Fibroblast of lung (primary cell): ENCODE data around the gene ERP44. TPM values are rescaled to one million over a fixed set of nuclear protein-coding genes. Genes with fewer than 3 reads are reported as not detected.
A peak's percentile ranks its signal among the peaks of the same experiment; 100 is the strongest.

Experiments used
- DNase-seq, 2 donors: peaks; one replicate each; pipeline versions ENCODE4 v3.0.0 to v3.0.0-alpha.2; 2010; ENCODE audit warnings: low read depth in 2 of 2
- H2AFZ ChIP-seq: 2 replicates; pipeline ENCODE4 v1.5.1; 2012; ENCODE audit warnings: low read length, control low read depth, inconsistent platforms
- H3K27ac ChIP-seq: 2 replicates; pipeline ENCODE4 v1.5.1; 2011; ENCODE audit warnings: low read length, control low read depth; ENCODE audit not compliant: insufficient read depth
- H3K27me3 ChIP-seq: 2 replicates; pipeline ENCODE4 v1.5.1; 2011; ENCODE audit warnings: mild to moderate bottlenecking, low read length; ENCODE audit not compliant: control insufficient read depth, insufficient read depth
- H3K36me3 ChIP-seq: 2 replicates; pipeline ENCODE4 v1.5.1; 2011; ENCODE audit warnings: low read length; ENCODE audit not compliant: control insufficient read depth, insufficient read depth
- H3K4me1 ChIP-seq: 2 replicates; pipeline ENCODE4 v1.5.1; 2011; ENCODE audit warnings: low read length; ENCODE audit not compliant: control insufficient read depth, insufficient read depth; ENCODE audit errors: extremely low read depth
- H3K4me2 ChIP-seq: 2 replicates; pipeline ENCODE4 v1.5.1; 2011; ENCODE audit warnings: low read length, control low read depth; ENCODE audit not compliant: insufficient read depth; ENCODE audit errors: extremely low read depth
- H3K4me3 ChIP-seq, 4 experiments: fragments of 200-600 bp in 1 of 4; sonication (generic) in 1 of 4; replicated peaks in 1 of 4; 2 replicates each; pipeline ENCODE4 v1.5.1; 2011 to 2016; ENCODE audit warnings: low read length in 4 of 4, low read depth in 3 of 4, mild to moderate bottlenecking in 3 of 4, control low read depth in 2 of 4, inconsistent platforms in 1 of 4, mixed read lengths in 1 of 4; ENCODE audit not compliant: insufficient read depth in 1 of 4; ENCODE audit errors: control extremely low read depth in 1 of 4
- H3K79me2 ChIP-seq: 2 replicates; pipeline ENCODE4 v1.5.1; 2012; ENCODE audit warnings: mild to moderate bottlenecking, low read length, inconsistent platforms; ENCODE audit not compliant: control insufficient read depth, insufficient read depth
- H3K9ac ChIP-seq: 2 replicates; pipeline ENCODE4 v1.5.1; 2011; ENCODE audit warnings: mild to moderate bottlenecking, low read length, control low read depth; ENCODE audit not compliant: insufficient read depth
- H3K9me3 ChIP-seq: 2 replicates; pipeline ENCODE4 v1.5.1; 2012; ENCODE audit warnings: low read depth, low read length; ENCODE audit not compliant: control insufficient read depth, insufficient read depth
- H4K20me1 ChIP-seq: 2 replicates; pipeline ENCODE4 v1.5.1; 2011; ENCODE audit warnings: low read length; ENCODE audit not compliant: control insufficient read depth, insufficient read depth; ENCODE audit errors: extremely low read depth
- CTCF ChIP-seq, 2 donors: IDR thresholded peaks in 1 of 2; conservative IDR thresholded peaks in 1 of 2; 1 replicate in 1 of 2; 2 replicates in 1 of 2; pipeline ENCODE4 v1.5.1; 2011 to 2012; ENCODE audit warnings: low read length in 2 of 2, control low read depth in 1 of 2, inconsistent platforms in 1 of 2, low read depth in 1 of 2, mild to moderate bottlenecking in 1 of 2
- EZH2 ChIP-seq: IDR thresholded peaks from 2 replicates; pipeline ENCODE4 v1.5.1; 2012; ENCODE audit warnings: low read length, control low read depth, mild to moderate bottlenecking; ENCODE audit errors: missing control alignments
- polyA plus RNA-seq, 2 donors: library from polyadenylated mRNA; depleted of rRNA in 1 of 2; stranded (reverse) in 1 of 2; unstranded in 1 of 2; fragments of >200 nt; gene quantifications; 2 replicates each; pipeline ENCODE4 v1.2.1, GENCODE V29; 2011 to 2012; ENCODE audit warnings: missing spikeins in 1 of 2
- total RNA-seq: library from RNA; depleted of rRNA; stranded (reverse); fragments of >200 nt; gene quantifications from 2 replicates; pipeline ENCODE4 v1.2.1, GENCODE V29; 2014

ERP44 gene
- total and polyA plus RNA-seq, 2 donors (not counting 1 experiment from before 2014, with no cell fraction given) = 8.6 to 24.0 TPM

- TF ChIP-seq CTCF (conservative IDR thresholded peaks at IDR 0.05 in 1 of 2, IDR thresholded peaks at IDR 0.05 in 1 of 2; ENCODE audit: low read depth in 1 of 2, low read length in 2 of 2) (no peak), EZH2 (no peak)
- no peak overlapping the region for H3K27ac ChIP-seq
- H2AFZ ChIP-seq = no peak overlapping the region
- H4K20me1 ChIP-seq = no peaks in the 10 kb centered on the region
- no peaks in the 10 kb centered on the region for H3K27me3 ChIP-seq
- no peak for DNase-seq
- no peaks in the 10 kb centered on the region for H3K79me2 ChIP-seq
- H3K4me2 ChIP-seq = no peak overlapping the region
- H3K4me3 ChIP-seq = no peak overlapping the region
- no peak overlapping the region for H3K9ac ChIP-seq
- H3K4me1 ChIP-seq = no peaks in the 10 kb centered on the region
- no peaks in the 10 kb centered on the region for H3K9me3 ChIP-seq
- no peaks in the 10 kb centered on the region for H3K36me3 ChIP-seq
Observed at GRCh38 chr9:99977033-99977792, 121.6 kb downstream of the ERP44 start.

GRCh38 chr9:99973455-99973854, 125.3 kb downstream of the ERP44 start:
- no peaks in the 10 kb centered on the region for H3K36me3 ChIP-seq
- peak in 1 of 2 donors; percentile 25 for DNase-seq
- no peaks in the 10 kb centered on the region for H3K27me3 ChIP-seq

GRCh38 chr9:99971410-99971809, 127.4 kb downstream of the ERP44 start:
- no peak for TF ChIP-seq CTCF (conservative IDR thresholded peaks at IDR 0.05 in 1 of 2, IDR thresholded peaks at IDR 0.05 in 1 of 2; ENCODE audit: low read depth in 1 of 2, low read length in 2 of 2)
- TF ChIP-seq EZH2 = no peak
- Histone ChIP-seq H3K9me3 (no peaks in the 10 kb centered on the region), H2AFZ (no peak overlapping the region), H3K9ac (no peak overlapping the region), H3K36me3 (no peaks in the 10 kb centered on the region), H3K4me3 (no peak overlapping the region), H3K4me1 (no peaks in the 10 kb centered on the region), H4K20me1 (no peaks in the 10 kb centered on the region), H3K27ac (no peak overlapping the region), H3K79me2 (no peaks in the 10 kb centered on the region), H3K4me2 (no peak overlapping the region), H3K27me3 (no peaks in the 10 kb centered on the region)
- DNase-seq = no peak

More at GRCh38 chr9:99973455-99973854, 125.3 kb downstream of the ERP44 start:
- Histone ChIP-seq H3K4me1 (no peaks in the 10 kb centered on the region), H2AFZ (no peak overlapping the region), H3K27ac (no peak overlapping the region), H3K79me2 (no peaks in the 10 kb centered on the region), H3K9ac (no peak overlapping the region), H3K4me3 (no peak overlapping the region), H4K20me1 (no peaks in the 10 kb centered on the region), H3K4me2 (no peak overlapping the region), H3K9me3 (no peaks in the 10 kb centered on the region)
- TF ChIP-seq EZH2 (no peak), CTCF (conservative IDR thresholded peaks at IDR 0.05 in 1 of 2, IDR thresholded peaks at IDR 0.05 in 1 of 2; ENCODE audit: low read depth in 1 of 2, low read length in 2 of 2) (no peak)
